ENCODE measurements around the gene FAM53A. TPM values are rescaled to one million over a fixed set of nuclear protein-coding genes. Genes with fewer than 3 reads are reported as not detected.

FAM53A gene
- total and polyA plus RNA-seq, 2 of the 13 experiments (the other 11 are each of a cell fraction or from before 2014, with no cell fraction given) = 0.48 to 1.1 TPM

GRCh38 chr4:1630266-1630665 is 53.8 kb downstream of the FAM53A start:
- no peak overlapping the region for H3K4me2 ChIP-seq (ENCODE audit: low read depth, low read length)
- POLR2A ChIA-PET = no interaction called here
- ATAC-seq (no peak), FAIRE-seq (no peak), DNase-seq (ENCODE audit: low spot score) (no peak)
- H4K20me1 ChIP-seq (ENCODE audit: insufficient read depth, low read length) = no peaks in the 10 kb centered on the region
- in situ Hi-C loops (cut with HindIII; ENCODE audit: extremely low pct_ligation_motif_present, low pct_unique_long_range_greater_than_20kb) = no loop called here
- CTCF ChIA-PET (ENCODE audit: low intra/inter-chr PET ratio, low total read pairs) = interaction anchor here (1.1 kb wide), 1 partner anchor 278 kb away, joined by 3 read pairs; no protein-coding TSS in a partner anchor
- 73% methylated on average over 6 of the region's 19 CpGs for WGBS (ENCODE audit: low lambda C conversion rate)
- intact Hi-C loops (cut with micrococcal nuclease; ENCODE audit: unreplicated experiment) = no loop called here
- BruUV-seq (replicated peaks) = no TSS peak
- H3K36me3 ChIP-seq (replicated peaks in 1 of 2; ENCODE audit: control insufficient read depth in 1 of 2, insufficient read depth in 2 of 2, low read length in 2 of 2) = no peaks in the 10 kb centered on the region
- no peak for TF ChIP-seq ZNF232 (CRISPR knock-in tag; IDR thresholded peaks at IDR 0.05; ENCODE audit: borderline replicate concordance)
- no peak for TF ChIP-seq THAP11 (CRISPR knock-in tag; IDR thresholded peaks at IDR 0.05)
- no peak for TF ChIP-seq DZIP1 (CRISPR knock-in tag; IDR thresholded peaks at IDR 0.05)
- TF ChIP-seq ZNF512B (CRISPR knock-in tag; IDR thresholded peaks at IDR 0.05; ENCODE audit: borderline replicate concordance) = no peak
- TF ChIP-seq MIER3 (CRISPR knock-in tag; IDR thresholded peaks at IDR 0.05; ENCODE audit: borderline replicate concordance) = no peak
- no peak for TF ChIP-seq PRMT3 (CRISPR knock-in tag; IDR thresholded peaks at IDR 0.05; ENCODE audit: borderline replicate concordance, low read depth)
- TF ChIP-seq BCL6 (CRISPR knock-in tag; IDR thresholded peaks at IDR 0.05) = no peak
- TF ChIP-seq TFDP1 (CRISPR knock-in tag; IDR thresholded peaks at IDR 0.05; ENCODE audit: borderline replicate concordance) = no peak
- no peak overlapping the region for H2AFZ ChIP-seq (ENCODE audit: low read length)
- H3K9ac ChIP-seq (ENCODE audit: insufficient read depth, low read depth, low read length) = no peak overlapping the region
- H3K4me3 ChIP-seq (replicated peaks in 1 of 3; ENCODE audit: insufficient read depth in 1 of 3, low read depth in 2 of 3, low read length in 3 of 3) = no peak overlapping the region
- H3K27me3 ChIP-seq (ENCODE audit: control insufficient read depth in 1 of 2, insufficient read depth in 2 of 2, low read length in 2 of 2) = peaks cover 0 to 33% of the 10 kb centered on the region in 2 experiments; a peak in 3 of 5 replicates
- H3K9me3 ChIP-seq (ENCODE audit: low read length) = no peaks in the 10 kb centered on the region
- no peaks in the 10 kb centered on the region for H3K79me2 ChIP-seq (ENCODE audit: insufficient read depth, low read length)
- H3K4me1 ChIP-seq (ENCODE audit: insufficient read depth, low read length) = peaks cover 24% of the 10 kb centered on the region
- H3K27ac ChIP-seq (ENCODE audit: extremely low read length, insufficient read depth, low read length) = no peak overlapping the region

All from HepG2 (cell line).